ENCODE data around the gene SLC8A2. TPM values are rescaled to one million over a fixed set of nuclear protein-coding genes. Genes with fewer than 3 reads are reported as not detected.

The SLC8A2 gene
- total and polyA plus RNA-seq, 10 of the 15 experiments (the other 5 are each of a cell fraction or from before 2014, with no cell fraction given), result not detected

GRCh38 chr19:47505506-47505905 lies 33.8 kb upstream of the SLC8A2 start:
- no peaks in the 10 kb centered on the region for H3K27me3 ChIP-seq (replicated peaks in 1 of 2; ENCODE audit: control insufficient read depth in 2 of 2, insufficient read depth in 2 of 2, low read length in 1 of 2)
- POLR2A ChIA-PET, result no interaction called here
- SMC1A ChIA-PET (ENCODE audit: uncharacterized antibody, unreplicated experiment), result no interaction called here

More at GRCh38 chr19:47505506-47505905, 33.8 kb upstream of the SLC8A2 start:
- H3K9me3 ChIP-seq (replicated peaks; ENCODE audit: control insufficient read depth, insufficient read depth, low read length), result no peaks in the 10 kb centered on the region
- no peak for ATAC-seq
- H3K4me1 ChIP-seq (ENCODE audit: control insufficient read depth, insufficient read depth, low read length), result no peaks in the 10 kb centered on the region; the same call in 1 of the 2 replicates
- no peak for DNase-seq (ENCODE audit: low read depth, low spot score)
- CTCF ChIA-PET, result interaction anchor here (0.7 kb wide), 1 partner anchor 20 kb away, joined by 3 read pairs; no protein-coding TSS in a partner anchor
- WGBS (ENCODE audit: insufficient coverage, insufficient replicate concordance, low lambda C conversion rate, missing lambda C conversion rate), result 98% methylated on average over 6 of the region's 6 CpGs
- H3K79me2 ChIP-seq (ENCODE audit: control insufficient read depth, insufficient read depth, low read length), result peaks cover 30% of the 10 kb centered on the region
- H3K9ac ChIP-seq (ENCODE audit: control insufficient read depth, insufficient read depth, low read length), result no peak overlapping the region
- in situ Hi-C loops (cut with MboI), result no loop called here
- peaks cover 25 to 27% of the 10 kb centered on the region in 2 experiments for H3K36me3 ChIP-seq (ENCODE audit: control insufficient read depth in 2 of 2, insufficient read depth in 2 of 2, low read length in 1 of 2)
- no peak overlapping the region for H3K4me3 ChIP-seq
- no peak for FAIRE-seq
- intact Hi-C loops (cut with micrococcal nuclease; ENCODE audit: unreplicated experiment), result no loop called here
- RAD21 ChIA-PET (ENCODE audit: unreplicated experiment), result no interaction called here
- no peaks in the 10 kb centered on the region; the same call in 1 of the 2 replicates for H4K20me1 ChIP-seq (ENCODE audit: control insufficient read depth, insufficient read depth)
- no TSS peak for BruUV-seq (replicated peaks)
- no peak overlapping the region for H3K4me2 ChIP-seq (ENCODE audit: control insufficient read depth, insufficient read depth)
- TF ChIP-seq, protein P1, sequence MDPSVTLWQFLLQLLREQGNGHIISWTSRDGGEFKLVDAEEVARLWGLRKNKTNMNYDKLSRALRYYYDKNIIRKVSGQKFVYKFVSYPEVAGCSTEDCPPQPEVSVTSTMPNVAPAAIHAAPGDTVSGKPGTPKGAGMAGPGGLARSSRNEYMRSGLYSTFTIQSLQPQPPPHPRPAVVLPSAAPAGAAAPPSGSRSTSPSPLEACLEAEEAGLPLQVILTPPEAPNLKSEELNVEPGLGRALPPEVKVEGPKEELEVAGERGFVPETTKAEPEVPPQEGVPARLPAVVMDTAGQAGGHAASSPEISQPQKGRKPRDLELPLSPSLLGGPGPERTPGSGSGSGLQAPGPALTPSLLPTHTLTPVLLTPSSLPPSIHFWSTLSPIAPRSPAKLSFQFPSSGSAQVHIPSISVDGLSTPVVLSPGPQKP (IDR thresholded peaks at IDR 0.05; ENCODE audit: low read depth, low read length), result no peak
- TF ChIP-seq, protein P2, sequence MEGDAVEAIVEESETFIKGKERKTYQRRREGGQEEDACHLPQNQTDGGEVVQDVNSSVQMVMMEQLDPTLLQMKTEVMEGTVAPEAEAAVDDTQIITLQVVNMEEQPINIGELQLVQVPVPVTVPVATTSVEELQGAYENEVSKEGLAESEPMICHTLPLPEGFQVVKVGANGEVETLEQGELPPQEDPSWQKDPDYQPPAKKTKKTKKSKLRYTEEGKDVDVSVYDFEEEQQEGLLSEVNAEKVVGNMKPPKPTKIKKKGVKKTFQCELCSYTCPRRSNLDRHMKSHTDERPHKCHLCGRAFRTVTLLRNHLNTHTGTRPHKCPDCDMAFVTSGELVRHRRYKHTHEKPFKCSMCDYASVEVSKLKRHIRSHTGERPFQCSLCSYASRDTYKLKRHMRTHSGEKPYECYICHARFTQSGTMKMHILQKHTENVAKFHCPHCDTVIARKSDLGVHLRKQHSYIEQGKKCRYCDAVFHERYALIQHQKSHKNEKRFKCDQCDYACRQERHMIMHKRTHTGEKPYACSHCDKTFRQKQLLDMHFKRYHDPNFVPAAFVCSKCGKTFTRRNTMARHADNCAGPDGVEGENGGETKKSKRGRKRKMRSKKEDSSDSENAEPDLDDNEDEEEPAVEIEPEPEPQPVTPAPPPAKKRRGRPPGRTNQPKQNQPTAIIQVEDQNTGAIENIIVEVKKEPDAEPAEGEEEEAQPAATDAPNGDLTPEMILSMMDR (IDR thresholded peaks at IDR 0.05 in 2 of 3, conservative IDR thresholded peaks at IDR 0.05 in 1 of 3; ENCODE audit: control insufficient read depth in 2 of 3, extremely low read depth in 1 of 3, insufficient read depth in 1 of 3, low read depth in 3 of 3, low read length in 3 of 3), result no peak
- TF ChIP-seq YY1 (IDR thresholded peaks at IDR 0.05; ENCODE audit: low read depth, low read length), result no peak
- TF ChIP-seq, protein P3, sequence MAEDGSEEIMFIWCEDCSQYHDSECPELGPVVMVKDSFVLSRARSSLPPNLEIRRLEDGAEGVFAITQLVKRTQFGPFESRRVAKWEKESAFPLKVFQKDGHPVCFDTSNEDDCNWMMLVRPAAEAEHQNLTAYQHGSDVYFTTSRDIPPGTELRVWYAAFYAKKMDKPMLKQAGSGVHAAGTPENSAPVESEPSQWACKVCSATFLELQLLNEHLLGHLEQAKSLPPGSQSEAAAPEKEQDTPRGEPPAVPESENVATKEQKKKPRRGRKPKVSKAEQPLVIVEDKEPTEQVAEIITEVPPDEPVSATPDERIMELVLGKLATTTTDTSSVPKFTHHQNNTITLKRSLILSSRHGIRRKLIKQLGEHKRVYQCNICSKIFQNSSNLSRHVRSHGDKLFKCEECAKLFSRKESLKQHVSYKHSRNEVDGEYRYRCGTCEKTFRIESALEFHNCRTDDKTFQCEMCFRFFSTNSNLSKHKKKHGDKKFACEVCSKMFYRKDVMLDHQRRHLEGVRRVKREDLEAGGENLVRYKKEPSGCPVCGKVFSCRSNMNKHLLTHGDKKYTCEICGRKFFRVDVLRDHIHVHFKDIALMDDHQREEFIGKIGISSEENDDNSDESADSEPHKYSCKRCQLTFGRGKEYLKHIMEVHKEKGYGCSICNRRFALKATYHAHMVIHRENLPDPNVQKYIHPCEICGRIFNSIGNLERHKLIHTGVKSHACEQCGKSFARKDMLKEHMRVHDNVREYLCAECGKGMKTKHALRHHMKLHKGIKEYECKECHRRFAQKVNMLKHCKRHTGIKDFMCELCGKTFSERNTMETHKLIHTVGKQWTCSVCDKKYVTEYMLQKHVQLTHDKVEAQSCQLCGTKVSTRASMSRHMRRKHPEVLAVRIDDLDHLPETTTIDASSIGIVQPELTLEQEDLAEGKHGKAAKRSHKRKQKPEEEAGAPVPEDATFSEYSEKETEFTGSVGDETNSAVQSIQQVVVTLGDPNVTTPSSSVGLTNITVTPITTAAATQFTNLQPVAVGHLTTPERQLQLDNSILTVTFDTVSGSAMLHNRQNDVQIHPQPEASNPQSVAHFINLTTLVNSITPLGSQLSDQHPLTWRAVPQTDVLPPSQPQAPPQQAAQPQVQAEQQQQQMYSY (CRISPR knock-in tag; IDR thresholded peaks at IDR 0.05), result no peak
- TF ChIP-seq ZNF384 (IDR thresholded peaks at IDR 0.05; ENCODE audit: borderline replicate concordance, low read depth, low read length), result no peak
- no peak for TF ChIP-seq EP300 (IDR thresholded peaks at IDR 0.05; ENCODE audit: borderline replicate concordance in 1 of 2, control insufficient read depth in 1 of 2, low read depth in 2 of 2, low read length in 2 of 2)
- TF ChIP-seq, protein P4, sequence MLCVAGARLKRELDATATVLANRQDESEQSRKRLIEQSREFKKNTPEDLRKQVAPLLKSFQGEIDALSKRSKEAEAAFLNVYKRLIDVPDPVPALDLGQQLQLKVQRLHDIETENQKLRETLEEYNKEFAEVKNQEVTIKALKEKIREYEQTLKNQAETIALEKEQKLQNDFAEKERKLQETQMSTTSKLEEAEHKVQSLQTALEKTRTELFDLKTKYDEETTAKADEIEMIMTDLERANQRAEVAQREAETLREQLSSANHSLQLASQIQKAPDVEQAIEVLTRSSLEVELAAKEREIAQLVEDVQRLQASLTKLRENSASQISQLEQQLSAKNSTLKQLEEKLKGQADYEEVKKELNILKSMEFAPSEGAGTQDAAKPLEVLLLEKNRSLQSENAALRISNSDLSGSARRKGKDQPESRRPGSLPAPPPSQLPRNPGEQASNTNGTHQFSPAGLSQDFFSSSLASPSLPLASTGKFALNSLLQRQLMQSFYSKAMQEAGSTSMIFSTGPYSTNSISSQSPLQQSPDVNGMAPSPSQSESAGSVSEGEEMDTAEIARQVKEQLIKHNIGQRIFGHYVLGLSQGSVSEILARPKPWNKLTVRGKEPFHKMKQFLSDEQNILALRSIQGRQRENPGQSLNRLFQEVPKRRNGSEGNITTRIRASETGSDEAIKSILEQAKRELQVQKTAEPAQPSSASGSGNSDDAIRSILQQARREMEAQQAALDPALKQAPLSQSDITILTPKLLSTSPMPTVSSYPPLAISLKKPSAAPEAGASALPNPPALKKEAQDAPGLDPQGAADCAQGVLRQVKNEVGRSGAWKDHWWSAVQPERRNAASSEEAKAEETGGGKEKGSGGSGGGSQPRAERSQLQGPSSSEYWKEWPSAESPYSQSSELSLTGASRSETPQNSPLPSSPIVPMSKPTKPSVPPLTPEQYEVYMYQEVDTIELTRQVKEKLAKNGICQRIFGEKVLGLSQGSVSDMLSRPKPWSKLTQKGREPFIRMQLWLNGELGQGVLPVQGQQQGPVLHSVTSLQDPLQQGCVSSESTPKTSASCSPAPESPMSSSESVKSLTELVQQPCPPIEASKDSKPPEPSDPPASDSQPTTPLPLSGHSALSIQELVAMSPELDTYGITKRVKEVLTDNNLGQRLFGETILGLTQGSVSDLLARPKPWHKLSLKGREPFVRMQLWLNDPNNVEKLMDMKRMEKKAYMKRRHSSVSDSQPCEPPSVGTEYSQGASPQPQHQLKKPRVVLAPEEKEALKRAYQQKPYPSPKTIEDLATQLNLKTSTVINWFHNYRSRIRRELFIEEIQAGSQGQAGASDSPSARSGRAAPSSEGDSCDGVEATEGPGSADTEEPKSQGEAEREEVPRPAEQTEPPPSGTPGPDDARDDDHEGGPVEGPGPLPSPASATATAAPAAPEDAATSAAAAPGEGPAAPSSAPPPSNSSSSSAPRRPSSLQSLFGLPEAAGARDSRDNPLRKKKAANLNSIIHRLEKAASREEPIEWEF (IDR thresholded peaks at IDR 0.05; ENCODE audit: insufficient replicate concordance, low read depth, low read length), result no peak
- TF ChIP-seq, protein P5, sequence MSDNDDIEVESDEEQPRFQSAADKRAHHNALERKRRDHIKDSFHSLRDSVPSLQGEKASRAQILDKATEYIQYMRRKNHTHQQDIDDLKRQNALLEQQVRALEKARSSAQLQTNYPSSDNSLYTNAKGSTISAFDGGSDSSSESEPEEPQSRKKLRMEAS (IDR thresholded peaks at IDR 0.05; ENCODE audit: low read depth, low read length), result no peak
- TF ChIP-seq BACH1 (IDR thresholded peaks at IDR 0.05; ENCODE audit: borderline replicate concordance), result no peak
- TF ChIP-seq ETV6 (conservative IDR thresholded peaks at IDR 0.05 in 1 of 2, IDR thresholded peaks at IDR 0.05 in 1 of 2; ENCODE audit: borderline replicate concordance in 1 of 2, low read depth in 1 of 2), result no peak
- no peak overlapping the region for H2AFZ ChIP-seq (ENCODE audit: control insufficient read depth, low read depth, low read length)
- no peak overlapping the region for H3K27ac ChIP-seq (ENCODE audit: control insufficient read depth, insufficient read depth)
